Measurements from ENCODE around the gene SFRP4. TPM values are rescaled to one million over a fixed set of nuclear protein-coding genes. Genes with fewer than 3 reads are reported as not detected.

SFRP4 gene
- total and polyA plus RNA-seq, 7 donors: 0.36 to 2.0 (median 0.41) TPM

GRCh38 chr7:37894671-37895070 lies 21.9 kb downstream of the SFRP4 start:
- ATAC-seq: no peak

GRCh38 chr7:37893359-37893758 lies 23.3 kb downstream of the SFRP4 start:
- Histone ChIP-seq H3K4me1 (no peaks in the 10 kb centered on the region), H3K36me3 (ENCODE audit: insufficient read depth in 1 of 2, low read depth in 1 of 2) (no peaks in the 10 kb centered on the region), H3K4me3 (no peak overlapping the region), H3K27me3 (ENCODE audit: insufficient read depth in 3 of 3, low read length in 2 of 3) (no peaks in the 10 kb centered on the region), H3K9me3 (no peaks in the 10 kb centered on the region), H3K27ac (no peak overlapping the region)
- DNase-seq (no peak), ATAC-seq (no peak)
- intact Hi-C loops (cut with DNase I): no loop called here
- no peak for TF ChIP-seq CTCF (IDR thresholded peaks at IDR 0.05)

More at GRCh38 chr7:37894671-37895070, 21.9 kb downstream of the SFRP4 start:
- WGBS, 3 donors: 61 to 77% (median 69%) methylated on average over 3 of the region's 3 CpGs
- TF ChIP-seq CTCF (IDR thresholded peaks at IDR 0.05): no peak
- no peaks in the 10 kb centered on the region for H3K9me3 ChIP-seq
- intact Hi-C loops (cut with DNase I): no loop called here
- no peaks in the 10 kb centered on the region for H3K36me3 ChIP-seq (ENCODE audit: insufficient read depth in 1 of 2, low read depth in 1 of 2)
- no peaks in the 10 kb centered on the region for H3K27me3 ChIP-seq (ENCODE audit: insufficient read depth in 3 of 3, low read length in 2 of 3)
- DNase-seq: no peak
- no peak overlapping the region for H3K27ac ChIP-seq
- H3K4me3 ChIP-seq: no peak overlapping the region
- H3K4me1 ChIP-seq: no peaks in the 10 kb centered on the region

GRCh38 chr7:37882086-37882485 lies 34.5 kb downstream of the SFRP4 start:
- DNase-seq (no peak), ATAC-seq (no peak)
- Histone ChIP-seq H3K27ac (no peak overlapping the region), H3K36me3 (ENCODE audit: insufficient read depth in 1 of 2, low read depth in 1 of 2) (no peaks in the 10 kb centered on the region), H3K4me1 (no peaks in the 10 kb centered on the region), H3K9me3 (no peaks in the 10 kb centered on the region), H3K27me3 (ENCODE audit: insufficient read depth in 3 of 3, low read length in 2 of 3) (no peaks in the 10 kb centered on the region), H3K4me3 (no peak overlapping the region)
- intact Hi-C loops (cut with DNase I): no loop called here
- TF ChIP-seq CTCF (IDR thresholded peaks at IDR 0.05): no peak
- WGBS, 3 donors: 78 to 83% (median 78%) methylated on average over 6 of the region's 6 CpGs

Other genes with a start within 250 kb of the SFRP4 start
- not detected for gene GPR141, start 233.1 kb downstream of the SFRP4 start, total RNA-seq
- not detected for gene GPR141, start 233.1 kb downstream of the SFRP4 start, polyA plus RNA-seq
- not detected for gene NME8, start 68.2 kb downstream of the SFRP4 start, total RNA-seq
- not detected for gene NME8, start 68.2 kb downstream of the SFRP4 start, polyA plus RNA-seq
- 10 to 100 TPM; 46.9 to 83.1 (median 52.5) TPM for gene EPDR1, start 3.8 kb upstream of the SFRP4 start, total RNA-seq
- 10 to 100 TPM; 16.9 to 67.0 (median 18.8) TPM for gene EPDR1, start 3.8 kb upstream of the SFRP4 start, polyA plus RNA-seq

All from psoas muscle (tissue), 8 donors.